Measurements from ENCODE around the gene HLCS. TPM values are rescaled to one million over a fixed set of nuclear protein-coding genes. Genes with fewer than 3 reads are reported as not detected.

HLCS gene
- polyA plus RNA-seq, 1 donor (not counting 4 experiments of a cell fraction or from before 2014, with no cell fraction given): 11.5 TPM

GRCh38 chr21:36863260-36863659, 103.2 kb downstream of the HLCS start:
- H3K4me3 ChIP-seq (ENCODE audit: control insufficient read depth in 2 of 3, extremely low read depth in 1 of 3, insufficient read depth in 2 of 3, low read depth in 1 of 3, low read length in 3 of 3): no peak overlapping the region
- TF ChIP-seq CTCF (optimal IDR thresholded peaks at IDR 0.05 in 1 of 3, IDR thresholded peaks at IDR 0.05 in 1 of 3, conservative IDR thresholded peaks at IDR 0.05 in 1 of 3; ENCODE audit: extremely low read depth in 1 of 3, insufficient read depth in 2 of 3, low read length in 3 of 3) (no peak), EZH2 (IDR thresholded peaks at IDR 0.05; ENCODE audit: low read length) (no peak)
- no peak for DNase-seq (ENCODE audit: low read depth, low spot score)
- no peaks in the 10 kb centered on the region for H3K27me3 ChIP-seq (ENCODE audit: control insufficient read depth, extremely low read depth, insufficient read depth, low read length)
- no peak overlapping the region for H3K27ac ChIP-seq (ENCODE audit: control insufficient read depth, insufficient read depth, low read length)
- no peak overlapping the region for H2AFZ ChIP-seq (ENCODE audit: control insufficient read depth, low read length)
- no peaks in the 10 kb centered on the region for H3K79me2 ChIP-seq (ENCODE audit: control insufficient read depth, insufficient read depth, low read length)
- dilution Hi-C loops (cut with MboI; ENCODE audit: extremely low pct_ligation_motif_present, low sequenced_read_pairs): no loop called here
- H3K9ac ChIP-seq (ENCODE audit: control insufficient read depth, extremely low read depth, insufficient read depth, low read length): no peak overlapping the region
- H3K9me3 ChIP-seq (ENCODE audit: control insufficient read depth, low read depth, low read length): no peaks in the 10 kb centered on the region
- no peak for FAIRE-seq
- H3K9me1 ChIP-seq (ENCODE audit: control insufficient read depth, extremely low read depth, insufficient read depth, low read length): no peaks in the 10 kb centered on the region
- no peak overlapping the region for H3K4me2 ChIP-seq (ENCODE audit: control insufficient read depth, extremely low read depth, insufficient read depth, low read depth, low read length)
- no peaks in the 10 kb centered on the region for H3K36me3 ChIP-seq (ENCODE audit: control insufficient read depth in 2 of 2, extremely low read depth in 1 of 2, insufficient read depth in 2 of 2, low read length in 2 of 2)
- no peaks in the 10 kb centered on the region for H4K20me1 ChIP-seq (ENCODE audit: control insufficient read depth, extremely low read depth, insufficient read depth, low read length)
- H3K4me1 ChIP-seq (ENCODE audit: control insufficient read depth, extremely low read depth, insufficient read depth, low read length): peaks cover 18% of the 10 kb centered on the region

DNA sequence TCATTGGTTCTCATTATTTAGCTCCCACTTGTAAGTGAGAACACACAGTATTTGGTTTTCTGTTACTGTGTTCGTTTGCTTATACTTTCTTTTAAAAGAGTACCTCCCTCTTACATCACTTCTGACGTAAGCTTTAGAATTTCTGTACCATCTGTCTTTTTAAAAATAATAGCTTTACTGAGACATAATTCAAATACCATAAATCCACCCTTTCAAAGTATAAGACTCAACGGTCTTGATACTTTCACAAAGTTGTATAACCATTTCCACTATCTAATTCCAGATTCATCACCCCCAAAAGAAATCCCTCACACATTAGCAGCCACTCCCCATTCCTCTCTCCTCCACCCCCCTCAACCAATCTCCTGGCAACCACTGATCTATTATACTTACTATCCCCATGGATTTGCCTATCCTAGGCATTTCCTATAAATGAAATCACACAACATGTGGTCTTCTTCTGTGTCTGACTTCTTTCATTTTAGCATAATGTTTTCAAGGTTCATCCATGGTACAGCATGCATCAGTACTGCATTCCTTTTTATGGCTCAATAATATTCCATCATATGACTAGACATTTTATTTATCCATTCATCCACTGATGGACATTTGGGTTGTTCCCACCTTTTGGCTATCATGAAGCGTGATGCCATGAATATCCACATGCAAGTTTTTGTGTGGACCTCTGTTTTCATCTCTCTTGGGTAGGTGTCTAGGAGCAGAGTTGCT, 104.7 kb downstream of the HLCS start:
- no peak overlapping the region for H3K27ac ChIP-seq (ENCODE audit: control insufficient read depth, insufficient read depth, low read length)
- TF ChIP-seq EZH2 (IDR thresholded peaks at IDR 0.05; ENCODE audit: low read length) (no peak), CTCF (optimal IDR thresholded peaks at IDR 0.05 in 1 of 3, IDR thresholded peaks at IDR 0.05 in 1 of 3, conservative IDR thresholded peaks at IDR 0.05 in 1 of 3; ENCODE audit: extremely low read depth in 1 of 3, insufficient read depth in 2 of 3, low read length in 3 of 3) (no peak)
- no peak overlapping the region for H2AFZ ChIP-seq (ENCODE audit: control insufficient read depth, low read length)
- no peaks in the 10 kb centered on the region for H3K27me3 ChIP-seq (ENCODE audit: control insufficient read depth, extremely low read depth, insufficient read depth, low read length)
- no peaks in the 10 kb centered on the region for H3K9me3 ChIP-seq (ENCODE audit: control insufficient read depth, low read depth, low read length)
- peak overlapping the region; percentile 66 for H3K4me2 ChIP-seq (ENCODE audit: control insufficient read depth, extremely low read depth, insufficient read depth, low read depth, low read length)
- H3K4me3 ChIP-seq (ENCODE audit: control insufficient read depth in 2 of 3, extremely low read depth in 1 of 3, insufficient read depth in 2 of 3, low read depth in 1 of 3, low read length in 3 of 3): no peak overlapping the region
- no peaks in the 10 kb centered on the region for H3K9me1 ChIP-seq (ENCODE audit: control insufficient read depth, extremely low read depth, insufficient read depth, low read length)
- H3K79me2 ChIP-seq (ENCODE audit: control insufficient read depth, insufficient read depth, low read length): no peaks in the 10 kb centered on the region
- no peaks in the 10 kb centered on the region for H4K20me1 ChIP-seq (ENCODE audit: control insufficient read depth, extremely low read depth, insufficient read depth, low read length)
- no peaks in the 10 kb centered on the region for H3K36me3 ChIP-seq (ENCODE audit: control insufficient read depth in 2 of 2, extremely low read depth in 1 of 2, insufficient read depth in 2 of 2, low read length in 2 of 2)
- no peak for FAIRE-seq
- no peak overlapping the region for H3K9ac ChIP-seq (ENCODE audit: control insufficient read depth, extremely low read depth, insufficient read depth, low read length)
- dilution Hi-C loops (cut with MboI; ENCODE audit: extremely low pct_ligation_motif_present, low sequenced_read_pairs): no loop called here
- H3K4me1 ChIP-seq (ENCODE audit: control insufficient read depth, extremely low read depth, insufficient read depth, low read length): peaks cover 18% of the 10 kb centered on the region
- DNase-seq (ENCODE audit: low read depth, low spot score): no peak
